ENCODE measurements around the gene PRPSAP2. TPM values are rescaled to one million over a fixed set of nuclear protein-coding genes. Genes with fewer than 3 reads are reported as not detected.

PRPSAP2 gene
- total RNA-seq, 1 experiment from 2014 or later: 24.6 TPM

DNA sequence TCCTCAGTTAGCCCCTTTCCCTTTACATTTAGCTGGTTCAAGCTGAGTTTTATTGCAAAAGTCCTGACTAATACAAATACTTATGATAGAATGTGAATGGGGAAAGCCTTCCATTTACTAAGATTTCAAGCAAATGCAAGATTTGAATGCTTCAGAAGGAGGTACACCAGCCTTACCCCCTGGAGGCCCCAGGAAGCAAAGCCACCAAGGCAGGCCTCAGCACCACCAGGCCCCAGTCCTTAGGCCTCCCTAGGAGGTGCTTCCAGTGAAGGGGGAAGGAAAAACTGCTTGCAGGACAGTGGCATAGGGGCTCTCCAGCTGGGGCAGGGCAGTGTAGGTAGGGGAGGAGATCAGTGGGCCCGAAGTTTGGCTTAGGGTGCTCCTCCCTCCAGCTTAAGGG is 7.3 kb upstream of the PRPSAP2 start:
- no peaks in the 10 kb centered on the region for H3K27me3 Mint-ChIP-seq (ENCODE audit: unreplicated experiment)
- H3K4me3 Mint-ChIP-seq (ENCODE audit: low read depth, unreplicated experiment): no peak overlapping the region
- H3K36me3 Mint-ChIP-seq (ENCODE audit: insufficient read depth, unreplicated experiment): peaks cover 4% of the 10 kb centered on the region
- H3K9me3 Mint-ChIP-seq (ENCODE audit: low read depth, unreplicated experiment): no peaks in the 10 kb centered on the region
- BruUV-seq (replicated peaks): no TSS peak
- CTCF ChIA-PET: no interaction called here
- no peak for TF ChIP-seq CTCF (IDR thresholded peaks at IDR 0.05; ENCODE audit: unreplicated experiment)
- no peak overlapping the region for H3K27ac Mint-ChIP-seq (ENCODE audit: unreplicated experiment)
- intact Hi-C loops (cut with micrococcal nuclease; ENCODE audit: unreplicated experiment): no loop called here
- DNase-seq: no peak
- no peaks in the 10 kb centered on the region for H3K4me1 Mint-ChIP-seq (ENCODE audit: low read depth, unreplicated experiment)

GRCh38 chr17:18851201-18851600 is 6.7 kb upstream of the PRPSAP2 start:
- Mint-ChIP-seq H3K4me3 (ENCODE audit: low read depth, unreplicated experiment) (no peak overlapping the region), H3K9me3 (ENCODE audit: low read depth, unreplicated experiment) (no peaks in the 10 kb centered on the region), H3K27ac (ENCODE audit: unreplicated experiment) (no peak overlapping the region), H3K4me1 (ENCODE audit: low read depth, unreplicated experiment) (no peaks in the 10 kb centered on the region), H3K27me3 (ENCODE audit: unreplicated experiment) (no peaks in the 10 kb centered on the region), H3K36me3 (ENCODE audit: insufficient read depth, unreplicated experiment) (peaks cover 9% of the 10 kb centered on the region)
- TF ChIP-seq CTCF (IDR thresholded peaks at IDR 0.05; ENCODE audit: unreplicated experiment): no peak
- intact Hi-C loops (cut with micrococcal nuclease; ENCODE audit: unreplicated experiment): no loop called here
- no TSS peak for BruUV-seq (replicated peaks)
- CTCF ChIA-PET: no interaction called here
- DNase-seq: peak; percentile 7

DNA sequence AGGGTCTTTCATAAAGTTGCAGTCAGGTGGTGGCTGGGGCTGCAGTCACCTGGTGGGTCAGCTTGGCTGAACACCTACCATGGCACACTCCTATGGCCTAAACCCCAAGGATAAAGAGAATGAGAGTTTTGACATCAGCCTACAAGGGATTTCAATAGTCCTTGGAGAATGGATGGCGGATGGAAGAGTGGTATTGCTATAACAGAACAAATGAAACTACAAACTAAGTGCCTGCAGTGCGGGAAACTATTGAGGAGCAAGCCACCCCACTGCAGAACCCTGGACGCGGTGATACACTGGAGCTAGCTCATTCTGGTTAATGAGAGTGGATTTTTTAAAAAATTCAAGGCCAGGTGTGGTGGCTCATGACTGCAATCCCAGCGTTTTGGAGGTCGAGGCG is 3.0 kb upstream of the PRPSAP2 start:
- Mint-ChIP-seq H3K4me1 (ENCODE audit: low read depth, unreplicated experiment) (no peaks in the 10 kb centered on the region), H3K36me3 (ENCODE audit: insufficient read depth, unreplicated experiment) (peaks cover 25% of the 10 kb centered on the region), H3K27me3 (ENCODE audit: unreplicated experiment) (no peaks in the 10 kb centered on the region), H3K9me3 (ENCODE audit: low read depth, unreplicated experiment) (no peaks in the 10 kb centered on the region), H3K4me3 (ENCODE audit: low read depth, unreplicated experiment) (no peak overlapping the region), H3K27ac (ENCODE audit: unreplicated experiment) (no peak overlapping the region)
- no peak for DNase-seq
- BruUV-seq (replicated peaks): no TSS peak
- no peak for TF ChIP-seq CTCF (IDR thresholded peaks at IDR 0.05; ENCODE audit: unreplicated experiment)
- CTCF ChIA-PET: no interaction called here
- intact Hi-C loops (cut with micrococcal nuclease; ENCODE audit: unreplicated experiment): no loop called here

DNA sequence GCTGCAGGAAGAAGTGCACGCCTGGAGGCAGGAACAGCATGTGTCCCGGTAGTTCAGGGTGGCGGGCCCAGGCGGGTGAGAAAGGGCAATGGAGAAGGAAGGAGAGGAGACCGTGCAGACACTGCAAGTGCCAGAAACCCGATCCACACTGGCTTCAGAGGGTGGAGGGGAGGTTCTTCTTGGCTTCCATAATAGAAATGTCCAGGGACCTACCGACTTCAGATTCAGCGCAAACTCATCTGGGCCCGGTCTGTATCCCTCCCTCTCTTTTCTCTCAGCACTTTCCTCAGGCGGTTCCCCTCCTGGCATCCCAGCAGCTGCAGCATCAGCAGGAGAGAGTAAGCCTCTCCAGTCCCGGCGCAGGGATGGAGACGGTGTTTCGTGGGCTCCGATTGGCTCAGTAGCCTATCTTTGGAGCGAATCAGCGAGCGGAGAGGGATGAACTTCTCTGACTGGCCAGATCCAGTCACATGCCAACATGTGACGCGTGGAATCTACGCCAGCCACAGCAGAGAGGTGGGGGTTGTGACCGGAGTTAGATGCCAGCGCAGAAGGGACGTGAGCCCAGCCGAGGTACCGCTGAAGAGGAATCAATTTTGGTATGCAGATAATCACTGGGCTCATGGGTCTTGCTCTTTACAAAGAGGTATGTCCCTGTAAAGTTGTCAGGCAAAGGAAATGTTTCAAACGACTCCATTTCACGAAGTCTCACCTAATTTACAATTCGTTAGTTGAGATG is 1.9 kb upstream of the PRPSAP2 start:
- CTCF ChIA-PET: interaction anchor here (0.6 kb wide), 1 partner anchor 38 kb away, joined by 3 read pairs; no protein-coding TSS in a partner anchor
- Mint-ChIP-seq H3K27ac (ENCODE audit: unreplicated experiment) (peak overlapping the region; percentile 84), H3K4me3 (ENCODE audit: low read depth, unreplicated experiment) (peak overlapping the region; percentile 92), H3K4me1 (ENCODE audit: low read depth, unreplicated experiment) (no peaks in the 10 kb centered on the region), H3K36me3 (ENCODE audit: insufficient read depth, unreplicated experiment) (peaks cover 25% of the 10 kb centered on the region), H3K27me3 (ENCODE audit: unreplicated experiment) (no peaks in the 10 kb centered on the region), H3K9me3 (ENCODE audit: low read depth, unreplicated experiment) (no peaks in the 10 kb centered on the region)
- intact Hi-C loops (cut with micrococcal nuclease; ENCODE audit: unreplicated experiment): no loop called here
- DNase-seq: peak; percentile 80
- no peak for TF ChIP-seq CTCF (IDR thresholded peaks at IDR 0.05; ENCODE audit: unreplicated experiment)
- no TSS peak for BruUV-seq (replicated peaks)
